Measurements from ENCODE around the gene FBXW2.

Gene FBXW2

GRCh38 chr9:120830865-120831264 is 37.6 kb upstream of the FBXW2 start:
- no peak for TF ChIP-seq CTCF (conservative IDR thresholded peaks at IDR 0.05; ENCODE audit: low read depth, low read length)
- no peak overlapping the region for H3K4me3 ChIP-seq (ENCODE audit: low read depth, low read length)
- DNase-seq (ENCODE audit: low read depth) = no peak

- TF ChIP-seq CTCF (conservative IDR thresholded peaks at IDR 0.05; ENCODE audit: low read depth, low read length) = no peak
These were observed 36.9 kb upstream of the FBXW2 start for GRCh38 chr9:120830151-120830550.

GRCh38 chr9:120829650-120830049 is 36.4 kb upstream of the FBXW2 start:
- H3K4me3 ChIP-seq (ENCODE audit: low read depth, low read length) = no peak overlapping the region
- TF ChIP-seq CTCF (conservative IDR thresholded peaks at IDR 0.05; ENCODE audit: low read depth, low read length) = no peak
- no peak for DNase-seq (ENCODE audit: low read depth)

More at GRCh38 chr9:120830151-120830550, 36.9 kb upstream of the FBXW2 start:
- no peak overlapping the region for H3K4me3 ChIP-seq (ENCODE audit: low read depth, low read length)
- DNase-seq (ENCODE audit: low read depth) = peak; percentile 55

GRCh38 chr9:120820095-120820494 is 26.9 kb upstream of the FBXW2 start:
- no peak overlapping the region for H3K4me3 ChIP-seq (ENCODE audit: low read depth, low read length)
- DNase-seq (ENCODE audit: low read depth) = no peak

GRCh38 chr9:120818595-120818994 is 25.4 kb upstream of the FBXW2 start:
- no peak overlapping the region for H3K4me3 ChIP-seq (ENCODE audit: low read depth, low read length)
- DNase-seq (ENCODE audit: low read depth) = no peak
- no peak for TF ChIP-seq CTCF (conservative IDR thresholded peaks at IDR 0.05; ENCODE audit: low read depth, low read length)

More at GRCh38 chr9:120820095-120820494, 26.9 kb upstream of the FBXW2 start:
- no peak for TF ChIP-seq CTCF (conservative IDR thresholded peaks at IDR 0.05; ENCODE audit: low read depth, low read length)

GRCh38 chr9:120815075-120815474 is 21.9 kb upstream of the FBXW2 start:
- TF ChIP-seq CTCF (conservative IDR thresholded peaks at IDR 0.05; ENCODE audit: low read depth, low read length) = no peak
- no peak for DNase-seq (ENCODE audit: low read depth)
- H3K4me3 ChIP-seq (ENCODE audit: low read depth, low read length) = no peak overlapping the region

GRCh38 chr9:120808931-120809330 is 15.7 kb upstream of the FBXW2 start:
- H3K4me3 ChIP-seq (ENCODE audit: low read depth, low read length) = no peak overlapping the region
- no peak for TF ChIP-seq CTCF (conservative IDR thresholded peaks at IDR 0.05; ENCODE audit: low read depth, low read length)

More at GRCh38 chr9:120808931-120809330, 15.7 kb upstream of the FBXW2 start:
- no peak for DNase-seq (ENCODE audit: low read depth)
